Hepatocyte (in vitro differentiated cells): ENCODE results near the gene YJEFN3. TPM values are rescaled to one million over a fixed set of nuclear protein-coding genes. Genes with fewer than 3 reads are reported as not detected.

Source experiments
- DNase-seq: peaks from one replicate; pipeline ENCODE4 v3.0.0-alpha.2; 2016; ENCODE audit warnings: low spot score
- H2AFZ ChIP-seq: fragments of 200-600 bp; sonication (generic); 2 replicates; pipeline ENCODE4 v1.6.0; 2016; ENCODE audit warnings: antibody characterized with exemption, mild to moderate bottlenecking
- H3K27ac ChIP-seq: fragments of 200-600 bp; sonication (generic); 2 replicates; pipeline ENCODE4 v1.5.1; 2016; ENCODE audit warnings: mild to moderate bottlenecking
- H3K27me3 ChIP-seq: fragments of 200-600 bp; sonication (generic); 2 replicates; pipeline ENCODE4 v1.6.1; 2016
- H3K36me3 ChIP-seq: fragments of 200-600 bp; sonication (generic); replicated peaks from 2 replicates; pipeline ENCODE4 v1.5.1; 2016; ENCODE audit warnings: low read depth; ENCODE audit not compliant: insufficient read depth
- H3K4me1 ChIP-seq: fragments of 200-600 bp; sonication (generic); 2 replicates; pipeline ENCODE4 v1.5.1; 2016; ENCODE audit warnings: mild to moderate bottlenecking, moderate library complexity; ENCODE audit not compliant: insufficient read depth
- H3K4me2 ChIP-seq: fragments of 200-600 bp; sonication (generic); 2 replicates; pipeline ENCODE4 v1.6.0; 2016
- H3K4me3 ChIP-seq: fragments of 200-600 bp; sonication (generic); 2 replicates; pipeline ENCODE4 v1.5.1; 2016; ENCODE audit warnings: mild to moderate bottlenecking
- H3K79me2 ChIP-seq: fragments of 200-600 bp; sonication (generic); 2 replicates; pipeline ENCODE4 v1.6.0; 2017; ENCODE audit warnings: mild to moderate bottlenecking
- H3K9me2 ChIP-seq: fragments of 200-600 bp; sonication (generic); replicated peaks from 2 replicates; pipeline ENCODE4 v1.6.0; 2017; ENCODE audit warnings: mild to moderate bottlenecking; ENCODE audit not compliant: insufficient read depth
- H3K9me3 ChIP-seq: fragments of 200-600 bp; sonication (generic); 2 replicates; pipeline ENCODE4 v1.5.1; 2016; ENCODE audit warnings: low read depth, mild to moderate bottlenecking
- H4K20me1 ChIP-seq: fragments of 200-600 bp; sonication (generic); 2 replicates; pipeline ENCODE4 v1.6.0; 2016; ENCODE audit warnings: mild to moderate bottlenecking; ENCODE audit not compliant: insufficient read depth, poor library complexity, severe bottlenecking
- CTCF ChIP-seq: fragments of 200-600 bp; sonication (generic); IDR thresholded peaks from 2 replicates; pipeline ENCODE4 v1.5.1; 2016; ENCODE audit warnings: antibody characterized with exemption, mild to moderate bottlenecking; ENCODE audit not compliant: poor library complexity
- EZH2 ChIP-seq: fragments of 200-600 bp; sonication (generic); IDR thresholded peaks from 2 replicates; pipeline ENCODE4 v1.6.1; 2016; ENCODE audit warnings: antibody characterized with exemption, mild to moderate bottlenecking, borderline replicate concordance
- EZH2phosphoT487 ChIP-seq: fragments of 200-600 bp; sonication (generic); IDR thresholded peaks from one replicate; pipeline ENCODE4 v1.6.1; 2018; ENCODE audit warnings: antibody characterized with exemption, mild to moderate bottlenecking, low read depth, moderate library complexity; ENCODE audit not compliant: unreplicated experiment, severe bottlenecking
- WGBS: methylation state at CpG from one replicate; pipeline ENCODE4 v1.1.6; 2016; ENCODE audit warnings: low lambda C conversion rate; ENCODE audit errors: missing lambda C conversion rate; 5-methylcytosine and 5-hydroxymethylcytosine counted together
- polyA plus RNA-seq: library from polyadenylated mRNA; unstranded; fragments of >200 nt; fragmentation: Nextera tagmentation; extraction: Ambion mirVana; gene quantifications from 2 replicates; pipeline ENCODE4 v1.2.1, GENCODE V29; 2016
- total RNA-seq: library from RNA; depleted of rRNA; stranded (reverse); fragments of >200 nt; gene quantifications from 2 replicates; pipeline ENCODE4 v1.2.3, GENCODE V29; 2014

Gene YJEFN3
- total and polyA plus RNA-seq, 2 experiments from 2014 or later, result 3.0 to 12.5 TPM

- H3K27ac ChIP-seq, result no peak overlapping the region
- no peak overlapping the region for H3K4me2 ChIP-seq
- no peaks in the 10 kb centered on the region for H3K9me2 ChIP-seq
- no peak for DNase-seq
- no peak overlapping the region for H3K4me3 ChIP-seq
- no peaks in the 10 kb centered on the region for H3K4me1 ChIP-seq
- TF ChIP-seq EZH2phosphoT487, result no peak
- TF ChIP-seq EZH2, result no peak
- no peak for TF ChIP-seq CTCF
- no peaks in the 10 kb centered on the region for H3K36me3 ChIP-seq
- WGBS, result 93% methylated on average over 14 of the region's 15 CpGs
- no peaks in the 10 kb centered on the region for H3K27me3 ChIP-seq
- H4K20me1 ChIP-seq, result no peaks in the 10 kb centered on the region
- no peaks in the 10 kb centered on the region for H3K79me2 ChIP-seq
- no peaks in the 10 kb centered on the region for H3K9me3 ChIP-seq
- no peak overlapping the region for H2AFZ ChIP-seq
These were observed 29.3 kb downstream of the YJEFN3 start for GRCh38 chr19:19558055-19558454.

GRCh38 chr19:19558636-19559035 is 29.9 kb downstream of the YJEFN3 start:
- Histone ChIP-seq H3K4me3 (no peak overlapping the region), H3K4me2 (no peak overlapping the region), H3K9me3 (no peaks in the 10 kb centered on the region), H3K27ac (no peak overlapping the region), H3K4me1 (no peaks in the 10 kb centered on the region), H3K27me3 (no peaks in the 10 kb centered on the region), H3K9me2 (no peaks in the 10 kb centered on the region), H4K20me1 (no peaks in the 10 kb centered on the region), H2AFZ (no peak overlapping the region), H3K36me3 (no peaks in the 10 kb centered on the region), H3K79me2 (no peaks in the 10 kb centered on the region)
- no peak for DNase-seq
- 94% methylated on average over 16 of the region's 16 CpGs for WGBS
- no peak for TF ChIP-seq CTCF
- TF ChIP-seq EZH2, result no peak
- no peak for TF ChIP-seq EZH2phosphoT487

GRCh38 chr19:19559931-19560330 is 31.2 kb downstream of the YJEFN3 start:
- Histone ChIP-seq H3K4me3 (no peak overlapping the region), H3K9me3 (no peaks in the 10 kb centered on the region), H3K27me3 (no peaks in the 10 kb centered on the region), H2AFZ (no peak overlapping the region), H3K4me1 (no peaks in the 10 kb centered on the region), H4K20me1 (no peaks in the 10 kb centered on the region), H3K79me2 (no peaks in the 10 kb centered on the region), H3K27ac (no peak overlapping the region), H3K4me2 (no peak overlapping the region), H3K36me3 (no peaks in the 10 kb centered on the region), H3K9me2 (no peaks in the 10 kb centered on the region)
- WGBS, result 73% methylated on average over 4 of the region's 4 CpGs
- DNase-seq, result no peak
- TF ChIP-seq EZH2phosphoT487 (no peak), EZH2 (no peak), CTCF (no peak)
